H9 (cell line): ENCODE measurements around the gene IGFALS. TPM values are rescaled to one million over a fixed set of nuclear protein-coding genes. Genes with fewer than 3 reads are reported as not detected.

ENCODE experiments used
- DNase-seq: peaks from one replicate; pipeline ENCODE4 v3.0.0-alpha.2; 2017
- H2AFZ ChIP-seq: one replicate; pipeline ENCODE4 v1.6.1; 2013; ENCODE audit warnings: mild to moderate bottlenecking, low read length, control low read depth, moderate library complexity
- H2AK5ac ChIP-seq: 2 replicates; pipeline ENCODE4 v1.6.1; 2013; ENCODE audit warnings: low read length, control low read depth, mixed read lengths; ENCODE audit not compliant: insufficient read length
- H2BK120ac ChIP-seq: one replicate; pipeline ENCODE4 v1.6.1; 2013; ENCODE audit warnings: low read depth, mild to moderate bottlenecking, low read length, control low read depth, inconsistent platforms; ENCODE audit not compliant: poor library complexity, severe bottlenecking
- H2BK12ac ChIP-seq: 2 replicates; pipeline ENCODE4 v1.6.1; 2013; ENCODE audit warnings: low read length, control low read depth, mixed read lengths, low read depth; ENCODE audit not compliant: insufficient read length
- H2BK15ac ChIP-seq: 2 replicates; pipeline ENCODE4 v1.6.1; 2013; ENCODE audit warnings: low read depth, low read length, control low read depth
- H2BK20ac ChIP-seq: one replicate; pipeline ENCODE4 v1.6.1; 2013; ENCODE audit warnings: low read depth, mild to moderate bottlenecking, low read length, control low read depth, inconsistent platforms; ENCODE audit not compliant: poor library complexity, severe bottlenecking
- H2BK5ac ChIP-seq: 2 replicates; pipeline ENCODE4 v1.6.1; 2013; ENCODE audit warnings: low read length, control low read depth, mixed read lengths; ENCODE audit not compliant: insufficient read length
- H3K14ac ChIP-seq: 2 replicates; pipeline ENCODE4 v1.6.1; 2013; ENCODE audit warnings: low read length, control low read depth; ENCODE audit not compliant: insufficient read depth
- H3K18ac ChIP-seq: 2 replicates; pipeline ENCODE4 v1.6.1; 2013; ENCODE audit warnings: low read depth, mild to moderate bottlenecking, mixed read lengths, low read length, control low read depth; ENCODE audit not compliant: insufficient read length
- H3K23ac ChIP-seq: 2 replicates; pipeline ENCODE4 v1.6.1; 2013; ENCODE audit warnings: low read length, control low read depth, mixed read lengths, low read depth; ENCODE audit not compliant: insufficient read length
- H3K23me2 ChIP-seq: 2 replicates; pipeline ENCODE4 v1.6.1; 2013; ENCODE audit warnings: low read depth, mild to moderate bottlenecking, mixed read lengths, low read length, control low read depth; ENCODE audit not compliant: insufficient read length, poor library complexity, severe bottlenecking
- H3K27ac ChIP-seq: 2 replicates; pipeline ENCODE4 v1.5.1; 2013; ENCODE audit warnings: low read length, control low read depth, mixed read lengths, low read depth; ENCODE audit not compliant: insufficient read length
- H3K27me3 ChIP-seq: 2 replicates; pipeline ENCODE4 v1.6.1; 2013; ENCODE audit warnings: low read length, control low read depth, inconsistent platforms; ENCODE audit not compliant: insufficient read depth
- H3K4ac ChIP-seq: 2 replicates; pipeline ENCODE4 v1.6.1; 2013; ENCODE audit warnings: low read depth, mild to moderate bottlenecking, control low read depth, inconsistent platforms, low read length, moderate library complexity
- H3K4me1 ChIP-seq: 2 replicates; pipeline ENCODE4 v1.6.1; 2013; ENCODE audit warnings: low read length, control low read depth, inconsistent platforms; ENCODE audit not compliant: insufficient read depth
- H3K4me2 ChIP-seq: 2 replicates; pipeline ENCODE4 v1.6.1; 2013; ENCODE audit warnings: low read length, control low read depth, mixed read lengths; ENCODE audit not compliant: insufficient read length, insufficient read depth
- H3K56ac ChIP-seq: 2 replicates; pipeline ENCODE4 v1.6.1; 2013; ENCODE audit warnings: low read depth, mild to moderate bottlenecking, mixed read lengths, low read length, control low read depth; ENCODE audit not compliant: insufficient read length
- H3K79me1 ChIP-seq: 2 replicates; pipeline ENCODE4 v1.6.1; 2013; ENCODE audit warnings: low read depth, mild to moderate bottlenecking, moderate library complexity, low read length, control low read depth, inconsistent platforms; ENCODE audit not compliant: insufficient read depth, poor library complexity, severe bottlenecking
- H3K79me2 ChIP-seq: 2 replicates; pipeline ENCODE4 v1.6.1; 2013; ENCODE audit warnings: low read length, control low read depth, inconsistent platforms; ENCODE audit not compliant: insufficient read depth
- H3K9ac ChIP-seq: 2 replicates; pipeline ENCODE4 v1.6.1; 2013; ENCODE audit warnings: low read length, control low read depth, mixed read lengths; ENCODE audit not compliant: insufficient read length; ENCODE audit errors: extremely low read depth
- H3K9me3 ChIP-seq: one replicate; pipeline ENCODE4 v1.6.1; 2013; ENCODE audit warnings: low read depth, low read length, inconsistent platforms; ENCODE audit not compliant: control insufficient read depth
- H3T11ph ChIP-seq: one replicate; pipeline ENCODE4 v1.6.1; 2013; ENCODE audit warnings: mild to moderate bottlenecking, low read length, control low read depth, inconsistent platforms
- H4K20me1 ChIP-seq: one replicate; pipeline ENCODE4 v1.6.1; 2013; ENCODE audit not compliant: control insufficient read depth, insufficient read length, insufficient read depth
- H4K5ac ChIP-seq: 2 replicates; pipeline ENCODE4 v1.6.1; 2013; ENCODE audit warnings: low read depth, mild to moderate bottlenecking, mixed read lengths, low read length, control low read depth; ENCODE audit not compliant: insufficient read length
- H4K8ac ChIP-seq: replicated peaks from 2 replicates; pipeline ENCODE4 v1.6.1; 2013; ENCODE audit warnings: low read length, control low read depth, mixed read lengths, low read depth; ENCODE audit not compliant: insufficient read length
- H4K91ac ChIP-seq: 2 replicates; pipeline ENCODE4 v1.6.1; 2013; ENCODE audit warnings: low read depth, mild to moderate bottlenecking, moderate library complexity, mixed read lengths, low read length, control low read depth; ENCODE audit not compliant: insufficient read length
- H3K27ac Mint-ChIP-seq, 3 experiments: 2 replicates in 2 of 3; 3 replicates in 1 of 3; pipeline ENCODE4 v1.8.0; 2020 to 2021; ENCODE audit warnings: mixed read lengths in 3 of 3, mild to moderate bottlenecking in 1 of 3, moderate library complexity in 1 of 3
- H3K27me3 Mint-ChIP-seq: 2 replicates; pipeline ENCODE4 v1.8.0; 2021; ENCODE audit warnings: low read depth, mild to moderate bottlenecking, moderate library complexity, mixed read lengths
- H3K36me3 Mint-ChIP-seq, 3 experiments: 2 replicates in 2 of 3; 3 replicates in 1 of 3; pipeline ENCODE4 v1.8.0; 2020 to 2021; ENCODE audit warnings: low read depth in 3 of 3, mixed read lengths in 3 of 3; ENCODE audit not compliant: insufficient read depth in 1 of 3
- H3K4me1 Mint-ChIP-seq, 2 experiments: 2 replicates each; pipeline ENCODE4 v1.8.0; 2020; ENCODE audit warnings: mixed read lengths in 2 of 2
- H3K4me3 Mint-ChIP-seq, 2 experiments: 2 replicates in 1 of 2; 3 replicates in 1 of 2; pipeline ENCODE4 v1.8.0; 2020 to 2021; ENCODE audit warnings: mild to moderate bottlenecking in 2 of 2, mixed read lengths in 2 of 2, moderate library complexity in 1 of 2
- H3K9me3 Mint-ChIP-seq, 2 experiments: 2 replicates in 1 of 2; 3 replicates in 1 of 2; pipeline ENCODE4 v1.8.0; 2020; ENCODE audit warnings: mild to moderate bottlenecking in 2 of 2, mixed read lengths in 2 of 2, moderate library complexity in 1 of 2
- CTCF ChIP-seq: fragments of 200-600 bp; sonication (generic); conservative IDR thresholded peaks from 3 replicates; pipeline ENCODE4 v1.8.0; 2021; ENCODE audit warnings: antibody characterized with exemption, mild to moderate bottlenecking
- WGBS: extraction: QIAGEN DNeasy Blood & Tissue Kit; methylation state at CpG from one replicate; pipeline ENCODE4 v1.1.7; 2013; ENCODE audit warnings: missing lambda C conversion rate, low lambda C conversion rate, mixed read lengths; ENCODE audit not compliant: insufficient read length; ENCODE audit errors: extremely low coverage; 5-methylcytosine and 5-hydroxymethylcytosine counted together
- total RNA-seq: library from RNA; stranded (reverse); gene quantifications from 2 replicates; pipeline ENCODE4 v1.2.1, GENCODE V29; 2021

Gene IGFALS
- total RNA-seq, 1 experiment from 2014 or later: not detected

- Histone ChIP-seq H4K91ac (no peak overlapping the region), H2BK120ac (no peak overlapping the region), H4K20me1 (no peaks in the 10 kb centered on the region), H3K4ac (no peak overlapping the region), H3K18ac (no peak overlapping the region), H3T11ph (no peak overlapping the region), H2BK20ac (no peak overlapping the region), H3K27ac (no peak overlapping the region), H3K9ac (no peak overlapping the region), H3K23ac (no peak overlapping the region), H2AK5ac (no peak overlapping the region), H3K79me1 (no peaks in the 10 kb centered on the region), H3K56ac (no peak overlapping the region), H3K79me2 (no peaks in the 10 kb centered on the region), H3K27me3 (no peaks in the 10 kb centered on the region), H3K4me1 (no peaks in the 10 kb centered on the region), H2AFZ (no peak overlapping the region), H2BK5ac (no peak overlapping the region), H3K23me2 (peaks cover 2% of the 10 kb centered on the region), H3K9me3 (no peaks in the 10 kb centered on the region), H3K14ac (no peak overlapping the region), H2BK15ac (no peak overlapping the region), H4K5ac (no peak overlapping the region), H3K4me2 (no peak overlapping the region), H2BK12ac (no peak overlapping the region), H4K8ac (no peak overlapping the region)
- Mint-ChIP-seq H3K36me3 (peaks cover 5 to 18% (median 14%) of the 10 kb centered on the region in 3 experiments; a peak in 6 of 7 replicates), H3K9me3 (no peaks in the 10 kb centered on the region), H3K4me3 (no peak overlapping the region), H3K4me1 (no peaks in the 10 kb centered on the region), H3K27me3 (no peaks in the 10 kb centered on the region), H3K27ac (peak overlapping the region in 2 of 3 experiments; percentile 28 to 82; a peak in 1 of 7 replicates)
- no peak for TF ChIP-seq CTCF
- no CpG with 5 or more reads among the region's 18 CpGs for WGBS
- DNase-seq: no peak
Measured at GRCh38 chr16:1758923-1759322, 34.6 kb downstream of the IGFALS start.
